Retinal pigment epithelial cell (primary cell): ENCODE data around the gene CFAP157.
A peak's percentile ranks its signal among the peaks of the same experiment; 100 is the strongest.

ENCODE experiments used
- DNase-seq: peaks from one replicate; pipeline ENCODE4 v3.0.0-alpha.2; 2010; ENCODE audit warnings: low read depth
- H3K4me3 ChIP-seq: 2 replicates; pipeline ENCODE4 v1.5.1; 2011; ENCODE audit warnings: mild to moderate bottlenecking, low read length, control low read depth, moderate library complexity
- CTCF ChIP-seq: conservative IDR thresholded peaks from 2 replicates; pipeline ENCODE4 v1.5.1; 2011; ENCODE audit warnings: low read depth, low read length, control low read depth, inconsistent platforms

CFAP157 gene

GRCh38 chr9:127721391-127721821 lies 14.6 kb downstream of the CFAP157 start:
- TF ChIP-seq CTCF: no peak
- no peak overlapping the region for H3K4me3 ChIP-seq
- DNase-seq: no peak

GRCh38 chr9:127722055-127722745 lies 15.4 kb downstream of the CFAP157 start:
- no peak for TF ChIP-seq CTCF
- no peak overlapping the region for H3K4me3 ChIP-seq
- DNase-seq: no peak

- no peak for TF ChIP-seq CTCF
- DNase-seq: no peak
- H3K4me3 ChIP-seq: no peak overlapping the region
These were observed 16.2 kb downstream of the CFAP157 start for GRCh38 chr9:127723013-127723412.

GRCh38 chr9:127723444-127723843 lies 16.7 kb downstream of the CFAP157 start:
- peak; percentile 15 for TF ChIP-seq CTCF
- no peak overlapping the region for H3K4me3 ChIP-seq
- DNase-seq: peak; percentile 21

GRCh38 chr9:127724012-127724411 lies 17.2 kb downstream of the CFAP157 start:
- TF ChIP-seq CTCF: no peak
- H3K4me3 ChIP-seq: no peak overlapping the region
- DNase-seq: no peak

GRCh38 chr9:127726871-127727270 lies 20.1 kb downstream of the CFAP157 start:
- no peak for TF ChIP-seq CTCF
- H3K4me3 ChIP-seq: no peak overlapping the region
- DNase-seq: no peak

GRCh38 chr9:127728808-127729207 lies 22.0 kb downstream of the CFAP157 start:
- H3K4me3 ChIP-seq: no peak overlapping the region
- no peak for DNase-seq
- no peak for TF ChIP-seq CTCF
